NCI-H1092 (cell line): Measurements from ENCODE around the gene TSPAN31.
"Not testable (repeated sequence)": the region's sequence is repeated elsewhere in the genome, so short reads cannot be mapped to it uniquely, and the experiment has no call there.

Source experiments
- DNase-seq: peaks from one replicate; lab custom pipeline; 2025; lab: John Stamatoyannopoulos, UW

Gene TSPAN31, protein sequence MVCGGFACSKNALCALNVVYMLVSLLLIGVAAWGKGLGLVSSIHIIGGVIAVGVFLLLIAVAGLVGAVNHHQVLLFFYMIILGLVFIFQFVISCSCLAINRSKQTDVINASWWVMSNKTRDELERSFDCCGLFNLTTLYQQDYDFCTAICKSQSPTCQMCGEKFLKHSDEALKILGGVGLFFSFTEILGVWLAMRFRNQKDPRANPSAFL

DNA sequence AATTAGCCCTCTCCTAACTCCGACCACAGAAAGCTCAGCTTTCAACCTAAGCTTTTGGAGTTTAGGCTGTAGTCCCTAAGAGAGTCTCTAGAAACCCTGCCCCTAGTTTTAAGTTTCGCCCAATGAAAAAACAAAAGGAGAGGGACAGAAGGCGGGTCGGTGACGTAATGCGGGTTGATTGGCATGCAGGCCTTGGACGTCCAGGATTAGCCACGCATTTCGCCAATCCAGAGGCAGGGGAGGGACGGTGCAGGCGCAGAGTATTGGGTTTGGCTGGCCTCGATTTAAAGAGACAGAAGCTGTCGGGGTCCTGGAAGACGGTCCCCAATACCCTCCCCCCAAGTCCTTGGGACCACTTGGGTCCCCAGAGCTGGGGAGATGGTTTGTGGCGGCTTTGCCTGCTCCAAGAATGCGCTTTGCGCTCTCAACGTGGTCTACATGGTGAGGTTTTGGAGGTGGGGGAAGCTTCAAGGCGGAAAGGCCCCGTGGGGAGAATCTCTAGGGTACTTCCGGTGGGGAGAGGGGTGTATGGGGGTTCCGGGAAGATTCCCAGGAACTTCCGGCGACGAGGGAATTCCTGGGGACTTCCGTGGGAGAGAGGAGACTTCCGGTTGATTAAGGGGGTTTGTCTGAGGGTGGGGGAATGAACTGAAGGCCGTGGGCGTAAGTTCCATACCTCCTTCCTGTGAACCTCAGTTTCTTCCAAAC lies at the start of gene TSPAN31:
Gene TSPAN31 (plus strand): TSS at position 263 of the 708 bp plus-strand sequence. CDS start 116 bp downstream, at position 379.
- DNase-seq: peak; percentile 91

DNA sequence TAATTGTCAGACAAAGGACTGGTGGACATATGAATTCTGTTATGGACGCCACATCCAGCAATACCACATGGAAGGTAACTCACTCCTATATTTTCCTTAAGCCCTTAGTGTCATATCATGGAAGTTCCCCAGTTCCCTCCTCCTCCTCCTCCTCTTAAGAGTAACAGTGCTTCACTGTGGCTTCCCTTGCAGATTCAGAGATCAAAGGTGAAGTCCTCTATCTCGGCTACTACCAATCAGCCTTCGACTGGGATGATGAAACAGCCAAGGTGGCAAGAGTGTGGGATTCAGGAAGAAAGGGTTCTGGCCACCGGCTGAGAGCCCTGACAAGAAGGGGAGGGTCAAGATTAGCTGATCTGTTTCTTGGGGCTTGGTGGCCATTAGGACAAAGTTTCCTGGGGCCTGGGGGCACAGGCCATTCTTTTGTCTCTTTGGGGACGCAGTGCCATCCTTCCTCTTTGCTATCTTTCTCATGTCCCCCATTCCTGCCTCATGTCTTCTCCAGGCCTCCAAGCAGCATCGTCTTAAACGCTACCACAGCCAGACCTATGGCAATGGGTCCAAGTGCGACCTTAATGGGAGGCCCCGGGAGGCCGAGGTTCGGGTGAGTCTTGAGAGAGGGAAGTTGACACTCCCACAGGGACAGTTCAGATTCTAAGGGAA lies 48.9 kb upstream of the TSPAN31 start:
- no peak for DNase-seq

DNA sequence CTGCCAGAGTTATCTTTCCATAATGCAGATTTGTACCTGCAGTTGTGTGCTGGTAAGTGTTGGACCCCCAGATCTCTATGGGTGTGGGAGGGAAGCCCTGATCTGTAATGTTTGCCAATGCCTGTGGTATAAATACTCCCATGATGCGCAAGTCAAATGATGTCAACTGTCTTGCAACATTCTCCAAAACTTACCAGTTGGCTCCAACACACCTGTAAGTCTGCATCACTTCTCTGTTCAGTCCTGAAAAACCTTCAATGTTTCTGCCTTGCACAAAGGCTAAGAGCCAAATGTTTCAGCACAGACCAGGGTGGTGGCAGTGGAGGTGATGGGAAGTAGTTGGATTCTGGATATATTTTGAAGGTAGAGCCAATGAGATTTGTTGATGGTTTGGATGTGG lies 47.8 kb upstream of the TSPAN31 start:
- DNase-seq: no peak

DNA sequence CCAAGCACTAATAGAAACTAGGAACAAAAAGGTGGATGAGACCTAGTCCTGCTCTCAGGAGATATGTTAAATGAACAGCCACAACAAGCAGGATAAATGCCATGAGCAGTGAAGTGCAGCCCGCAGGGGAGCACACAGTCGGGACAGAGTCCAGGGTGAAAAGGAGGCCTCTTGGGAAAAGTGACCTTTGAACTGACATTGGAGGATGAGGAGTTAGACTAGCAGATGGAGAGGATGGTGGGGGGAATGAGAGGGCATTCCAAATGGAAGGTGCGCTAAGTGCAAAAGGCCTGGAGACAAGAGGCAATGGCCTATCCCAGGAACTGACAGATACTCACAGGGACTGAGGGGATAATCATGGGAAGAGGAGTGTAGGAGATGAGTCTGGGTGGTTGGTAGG lies 46.4 kb upstream of the TSPAN31 start:
- no peak for DNase-seq

DNA sequence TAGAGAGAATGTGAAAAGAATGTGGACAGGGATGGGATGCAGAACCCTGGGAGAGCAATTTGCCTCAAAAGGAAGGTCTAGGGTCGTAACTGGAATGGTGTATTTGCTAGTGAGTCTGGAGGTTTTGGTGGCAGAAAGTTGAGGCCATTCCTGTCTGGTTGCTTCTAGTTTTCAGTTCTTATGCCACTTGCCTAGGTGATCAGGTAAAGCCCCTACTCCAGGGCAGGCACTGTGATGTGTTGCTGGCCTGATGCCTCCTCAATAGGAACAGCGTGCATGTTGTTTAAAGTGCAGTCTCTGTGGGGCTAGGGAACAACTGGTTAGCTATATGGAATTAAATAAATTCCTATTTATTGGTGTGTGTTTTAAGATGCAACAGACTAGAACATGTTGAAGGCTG lies 44.5 kb upstream of the TSPAN31 start:
- no peak for DNase-seq

DNA sequence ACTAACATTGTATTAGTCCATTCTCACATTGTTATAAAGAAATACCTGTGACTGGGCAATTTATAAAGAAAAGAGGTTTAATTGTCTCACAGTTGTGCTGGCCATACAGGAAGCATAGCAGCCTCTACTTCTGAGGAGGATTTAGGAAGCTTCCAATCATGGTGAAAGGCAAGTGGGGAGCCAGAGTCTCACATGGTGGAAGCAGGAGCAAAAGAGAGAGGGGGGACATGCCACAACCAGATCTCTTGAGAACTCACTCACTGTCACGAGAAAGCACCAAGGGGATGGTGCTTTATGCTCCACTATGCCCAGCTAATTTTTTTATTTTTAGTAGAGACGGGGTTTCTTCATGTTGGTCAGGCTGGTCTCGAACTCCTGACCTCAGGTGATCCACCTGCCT lies 37.6 kb upstream of the TSPAN31 start:
- DNase-seq: no peak

DNA sequence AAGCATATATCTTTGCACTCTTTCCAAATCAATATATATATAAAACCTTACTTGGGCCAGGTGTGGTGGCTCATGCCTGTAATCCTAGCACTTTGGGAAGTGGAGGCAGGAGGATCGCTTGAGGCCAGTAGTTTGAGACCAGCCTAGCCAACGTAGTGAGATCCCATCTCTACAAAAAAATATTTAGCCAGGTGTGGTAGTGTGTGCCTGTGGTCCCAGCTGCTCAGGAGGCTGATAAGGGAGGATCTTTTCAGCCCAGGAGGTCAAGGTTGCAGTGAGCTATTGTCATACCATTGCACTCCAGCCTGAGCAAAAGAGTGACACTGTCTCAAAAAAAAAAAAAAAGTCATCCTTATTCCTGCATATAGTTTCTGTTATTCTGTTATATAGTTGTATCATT lies 36.5 kb upstream of the TSPAN31 start:
- DNase-seq: no peak

DNA sequence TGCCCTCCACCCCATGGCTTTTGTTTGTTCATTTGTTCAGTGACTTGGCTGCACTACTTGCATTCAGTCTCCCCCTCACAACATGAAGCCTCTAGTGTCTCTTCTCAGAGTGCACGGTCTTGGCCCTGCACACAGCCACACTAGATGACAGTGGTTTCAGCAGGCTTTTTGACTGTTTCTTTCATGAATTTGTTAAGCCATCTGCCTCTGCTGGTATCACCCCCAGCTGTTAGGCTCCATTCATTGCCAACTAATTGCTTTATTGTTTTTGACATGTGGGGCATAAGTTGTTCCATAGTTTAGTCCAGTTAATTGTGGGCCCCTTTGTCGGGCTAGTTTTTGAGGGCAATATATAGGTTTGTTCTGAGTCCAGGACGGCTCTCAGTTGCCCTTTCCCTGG lies 32.1 kb upstream of the TSPAN31 start:
- no peak for DNase-seq

DNA sequence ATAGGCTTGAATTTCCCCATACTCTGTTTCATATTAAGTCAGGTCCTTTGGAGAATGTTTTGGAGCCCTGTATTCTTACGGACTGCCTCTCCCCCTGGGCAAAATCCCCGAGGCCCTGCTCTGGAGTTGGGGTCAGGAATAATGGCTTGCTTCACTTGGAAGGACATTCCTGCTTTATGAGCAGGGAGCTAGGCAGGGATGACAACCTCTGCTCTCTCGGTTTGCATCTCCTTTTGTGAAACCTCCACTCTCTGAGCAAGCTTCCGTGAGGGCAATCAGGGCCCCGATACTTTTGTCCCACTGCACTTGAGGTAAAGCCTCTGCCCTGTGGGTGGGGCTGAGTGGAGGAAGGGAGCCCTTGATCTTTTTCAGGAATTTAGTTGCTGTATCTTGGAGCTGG lies 31.6 kb upstream of the TSPAN31 start:
- DNase-seq: no peak

DNA sequence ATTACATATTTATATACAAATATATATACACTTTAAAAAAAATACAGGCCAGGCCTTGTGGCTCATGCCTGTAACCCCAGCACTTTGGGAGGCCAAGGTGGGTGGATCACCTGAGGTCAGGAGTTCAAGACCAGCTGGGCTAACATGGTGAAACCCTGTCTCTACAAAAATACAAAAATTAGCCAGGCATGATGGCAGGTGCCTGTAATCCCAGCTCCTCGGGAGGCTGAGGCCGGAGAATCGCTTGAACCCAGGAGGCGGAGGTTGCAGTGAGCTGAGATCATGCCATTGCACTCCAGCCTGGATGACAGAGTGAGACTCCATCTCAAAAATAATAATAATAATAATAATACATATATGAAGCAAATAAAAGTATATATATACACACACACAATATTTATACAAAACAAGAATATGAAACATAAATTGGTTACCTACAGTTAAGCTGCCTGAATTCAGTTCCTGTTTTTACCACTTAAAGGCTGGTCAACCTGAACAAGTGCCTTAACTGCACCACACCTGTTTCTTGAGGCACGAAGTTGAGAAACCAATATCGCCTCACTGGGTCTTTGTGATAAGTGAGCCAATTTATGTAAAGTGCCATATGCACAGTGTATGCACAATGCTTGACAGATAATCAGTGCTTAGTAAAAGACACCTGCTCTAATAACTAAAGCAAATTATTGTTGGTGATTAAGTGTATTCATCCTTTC lies 29.6 kb upstream of the TSPAN31 start:
- DNase-seq: not testable (repeated sequence)

DNA sequence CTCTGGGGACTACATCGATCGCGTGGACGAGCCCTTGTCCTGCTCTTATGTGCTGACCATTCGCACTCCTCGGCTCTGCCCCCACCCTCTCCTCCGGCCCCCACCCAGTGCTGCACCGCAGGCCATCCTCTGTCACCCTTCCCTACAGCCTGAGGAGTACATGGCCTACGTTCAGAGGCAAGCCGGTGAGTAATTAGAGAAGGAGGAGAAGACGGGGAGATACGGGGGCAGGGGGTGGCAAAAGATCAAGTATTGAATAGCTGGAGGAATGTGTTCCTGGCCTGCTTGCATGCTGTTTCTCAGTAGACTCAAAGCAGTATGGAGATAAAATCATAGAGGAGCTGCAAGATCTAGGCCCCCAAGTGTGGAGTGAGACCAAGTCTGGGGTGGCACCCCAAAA lies 29.1 kb upstream of the TSPAN31 start:
- no peak for DNase-seq

DNA sequence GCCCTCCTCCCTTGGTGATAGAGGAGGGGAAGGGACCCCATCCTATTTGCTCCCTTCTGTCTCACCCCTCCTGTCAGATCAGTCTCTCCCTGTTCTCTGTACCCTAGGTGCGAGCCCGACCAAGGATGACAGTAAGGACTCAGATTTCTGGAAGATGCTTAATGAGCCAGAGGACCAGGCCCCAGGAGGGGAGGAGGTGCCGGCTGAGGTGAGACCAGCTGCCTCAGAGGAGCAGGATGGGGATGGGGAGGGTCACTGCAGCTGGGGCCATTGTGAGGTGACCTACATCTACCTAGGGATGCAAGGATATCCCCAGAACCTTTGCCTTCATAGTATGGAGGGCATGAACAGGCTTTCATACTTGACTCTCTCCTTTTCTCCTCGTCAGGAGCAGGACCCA lies 28.5 kb upstream of the TSPAN31 start:
- no peak for DNase-seq

DNA sequence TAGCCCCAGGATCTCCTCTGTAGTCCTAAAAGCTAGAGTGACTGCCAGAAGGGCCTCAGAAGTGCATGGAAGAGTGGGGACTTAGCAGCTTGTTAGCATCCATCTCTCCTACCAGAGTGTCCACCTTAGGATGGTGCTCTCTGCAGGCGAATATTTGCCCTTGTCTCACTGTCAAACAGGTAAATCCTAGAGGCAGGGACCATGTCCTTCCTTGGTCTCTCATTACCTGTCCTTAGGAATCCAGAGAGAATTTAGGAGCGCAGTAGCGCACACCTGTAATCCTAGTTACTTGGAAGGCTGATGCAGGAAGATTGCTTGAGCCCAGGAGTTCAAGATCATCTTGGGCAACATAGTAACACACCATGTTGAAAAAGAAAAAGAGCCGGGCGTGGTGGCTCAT lies 27.7 kb upstream of the TSPAN31 start:
- no peak for DNase-seq

DNA sequence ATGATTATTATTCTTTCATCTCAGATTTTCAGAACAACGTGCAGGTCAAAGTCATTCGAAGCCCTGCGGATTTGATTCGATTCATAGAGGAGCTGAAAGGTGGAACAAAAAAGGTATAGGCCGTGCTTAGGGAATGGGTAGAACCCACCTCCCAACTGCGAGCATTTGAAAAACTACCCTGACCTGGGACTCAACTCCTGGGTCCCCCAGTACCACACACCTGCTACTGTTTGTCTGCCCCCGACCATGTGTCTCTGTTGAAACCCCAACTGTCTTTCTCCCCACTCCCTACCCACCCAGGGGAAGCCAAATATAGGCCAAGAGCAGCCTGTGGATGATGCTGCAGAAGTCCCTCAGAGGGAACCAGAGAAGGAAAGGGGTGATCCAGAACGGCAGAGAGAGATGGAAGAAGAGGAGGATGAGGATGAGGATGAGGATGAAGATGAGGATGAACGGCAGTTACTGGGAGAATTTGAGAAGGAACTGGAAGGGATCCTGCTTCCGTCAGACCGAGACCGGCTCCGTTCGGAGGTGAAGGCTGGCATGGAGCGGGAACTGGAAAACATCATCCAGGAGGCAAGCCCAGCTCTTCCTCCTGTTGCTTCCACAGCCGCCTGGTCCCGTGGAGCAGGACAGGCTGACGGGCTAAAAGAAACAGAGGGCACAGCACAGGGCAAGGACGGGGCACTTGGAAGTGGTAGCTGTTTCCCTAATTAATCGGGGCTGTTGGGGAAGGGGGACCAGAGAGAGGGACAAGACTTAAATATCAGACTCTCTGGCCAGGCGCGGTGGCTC lies 26.8 kb upstream of the TSPAN31 start:
- no peak for DNase-seq

DNA sequence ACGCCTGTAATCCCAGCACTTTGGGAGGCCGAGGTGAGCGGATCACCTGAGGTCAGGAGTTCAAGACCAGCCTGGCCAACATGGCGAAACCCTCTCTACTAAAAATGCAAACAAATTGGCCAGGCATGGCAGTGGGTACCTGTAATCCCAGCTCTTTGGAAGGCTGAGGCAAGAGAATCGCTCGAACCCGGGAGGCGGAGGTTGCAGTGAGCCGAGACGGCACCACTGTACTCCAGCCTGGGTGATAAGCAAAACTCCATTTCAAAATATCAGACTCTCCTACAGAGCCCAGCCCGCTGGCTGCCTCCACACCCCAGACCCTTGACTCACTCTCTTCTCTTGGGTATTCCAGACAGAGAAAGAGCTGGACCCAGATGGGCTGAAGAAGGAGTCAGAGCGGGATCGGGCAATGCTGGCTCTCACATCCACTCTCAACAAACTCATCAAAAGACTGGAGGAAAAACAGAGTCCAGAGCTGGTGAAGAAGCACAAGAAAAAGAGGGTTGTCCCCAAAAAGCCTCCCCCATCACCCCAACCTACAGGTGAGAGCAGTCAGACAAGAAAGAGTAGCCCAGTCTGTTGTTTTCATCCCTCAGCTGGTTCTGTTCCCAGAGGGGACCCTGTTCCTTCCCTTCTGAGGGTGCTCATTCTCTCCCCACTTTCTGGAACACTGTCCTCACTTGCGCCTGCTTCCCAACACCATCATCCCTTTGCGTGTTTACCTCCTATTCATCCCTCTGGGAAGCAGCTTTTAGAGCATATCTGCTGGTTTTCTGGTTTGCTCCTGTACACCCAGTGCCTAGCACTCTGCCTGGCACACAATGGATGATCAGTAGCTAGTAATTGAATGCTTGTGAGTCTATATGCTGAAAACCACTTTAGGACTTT lies 26.0 kb upstream of the TSPAN31 start:
- DNase-seq: no peak

DNA sequence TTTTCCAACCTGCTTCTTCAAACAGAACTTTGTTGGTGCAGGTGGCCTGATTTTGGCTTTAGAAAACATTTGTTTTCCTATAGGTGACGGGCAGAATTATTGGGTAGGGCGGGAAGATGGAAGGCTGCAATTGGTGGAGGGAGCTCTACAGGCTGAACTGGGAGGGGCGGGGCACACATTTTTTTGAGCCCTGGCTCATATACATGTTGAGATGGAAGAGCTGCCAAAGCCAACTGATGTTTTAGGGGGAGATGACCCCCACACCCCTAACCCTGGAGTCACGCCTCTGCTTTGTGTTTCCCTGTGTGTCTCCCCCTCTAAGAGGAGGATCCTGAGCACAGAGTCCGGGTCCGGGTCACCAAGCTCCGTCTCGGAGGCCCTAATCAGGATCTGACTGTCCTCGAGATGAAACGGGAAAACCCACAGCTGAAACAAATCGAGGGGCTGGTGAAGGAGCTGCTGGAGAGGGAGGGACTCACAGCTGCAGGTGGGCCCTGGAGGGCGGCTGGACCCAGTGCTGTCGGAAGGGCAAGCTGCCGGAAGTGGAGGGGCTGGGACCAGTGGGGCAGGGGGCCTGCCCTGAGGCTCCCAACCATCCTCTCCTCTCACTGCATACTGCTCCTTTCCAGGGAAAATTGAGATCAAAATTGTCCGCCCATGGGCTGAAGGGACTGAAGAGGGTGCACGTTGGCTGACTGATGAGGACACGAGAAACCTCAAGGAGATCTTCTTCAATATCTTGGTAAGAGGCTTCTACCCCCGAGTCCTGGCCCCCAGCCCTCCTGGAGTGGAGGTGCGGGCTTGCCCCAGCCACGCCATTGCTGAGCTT lies 24.8 kb upstream of the TSPAN31 start:
- DNase-seq: no peak

DNA sequence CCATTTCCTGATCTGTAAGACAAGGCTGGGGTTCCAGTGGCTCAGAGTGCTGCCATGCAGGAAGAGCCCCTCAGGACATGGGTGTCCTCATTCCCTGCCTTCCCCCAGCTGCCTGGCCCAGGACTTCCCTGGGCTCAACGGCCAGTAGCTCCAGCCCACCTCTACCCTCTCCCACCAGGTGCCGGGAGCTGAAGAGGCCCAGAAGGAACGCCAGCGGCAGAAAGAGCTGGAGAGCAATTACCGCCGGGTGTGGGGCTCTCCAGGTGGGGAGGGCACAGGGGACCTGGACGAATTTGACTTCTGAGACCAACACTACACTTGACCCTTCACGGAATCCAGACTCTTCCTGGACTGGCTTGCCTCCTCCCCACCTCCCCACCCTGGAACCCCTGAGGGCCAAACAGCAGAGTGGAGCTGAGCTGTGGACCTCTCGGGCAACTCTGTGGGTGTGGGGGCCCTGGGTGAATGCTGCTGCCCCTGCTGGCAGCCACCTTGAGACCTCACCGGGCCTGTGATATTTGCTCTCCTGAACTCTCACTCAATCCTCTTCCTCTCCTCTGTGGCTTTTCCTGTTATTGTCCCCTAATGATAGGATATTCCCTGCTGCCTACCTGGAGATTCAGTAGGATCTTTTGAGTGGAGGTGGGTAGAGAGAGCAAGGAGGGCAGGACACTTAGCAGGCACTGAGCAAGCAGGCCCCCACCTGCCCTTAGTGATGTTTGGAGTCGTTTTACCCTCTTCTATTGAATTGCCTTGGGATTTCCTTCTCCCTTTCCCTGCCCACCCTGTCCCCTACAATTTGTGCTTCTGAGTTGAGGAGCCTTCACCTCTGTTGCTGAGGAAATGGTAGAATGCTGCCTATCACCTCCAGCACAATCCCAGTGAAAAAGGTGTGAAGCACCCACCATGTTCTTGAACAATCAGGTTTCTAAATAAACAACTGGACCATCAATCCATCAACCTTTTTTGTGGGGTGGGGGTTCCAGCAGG lies 23.9 kb upstream of the TSPAN31 start:
- no peak for DNase-seq

DNA sequence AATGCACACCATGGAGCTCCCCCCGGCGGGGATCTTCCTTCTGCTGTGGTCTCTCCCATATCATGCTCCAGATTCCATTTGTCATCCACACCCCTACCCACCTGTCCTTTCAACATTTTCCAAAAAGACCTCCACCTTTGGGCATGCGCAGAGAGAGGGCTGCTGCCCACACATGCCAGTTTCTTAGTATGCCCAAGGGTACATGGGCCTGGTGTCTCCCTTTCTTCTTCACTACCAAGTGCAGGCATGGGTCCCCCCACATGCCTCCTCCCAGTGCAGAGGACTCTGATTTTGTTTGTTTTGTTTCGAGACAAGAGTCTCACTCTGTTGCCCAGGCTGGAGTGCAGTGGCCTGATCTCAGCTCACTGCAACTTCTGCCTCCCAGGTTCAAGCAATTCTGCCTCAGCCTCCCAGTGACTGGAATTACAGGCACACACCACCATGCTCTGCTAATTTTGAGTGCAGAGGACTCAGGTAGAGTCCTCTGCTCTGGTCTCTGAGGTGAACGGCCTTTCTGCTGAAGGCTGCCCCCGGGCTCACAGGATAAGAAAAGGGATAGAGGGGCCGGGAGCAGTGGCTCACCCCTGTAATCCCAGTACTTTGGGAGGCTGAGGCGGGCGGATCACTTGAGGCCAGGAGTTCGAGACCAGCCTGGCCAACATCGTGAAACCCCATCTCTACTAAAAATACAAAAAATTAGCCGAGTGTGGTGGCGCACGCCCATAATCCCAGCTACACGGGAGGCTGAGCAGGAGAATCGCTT lies 22.8 kb upstream of the TSPAN31 start:
- DNase-seq: not testable (repeated sequence)
